BJ (cell line): ENCODE data around the gene DDX24. TPM values are rescaled to one million over a fixed set of nuclear protein-coding genes. Genes with fewer than 3 reads are reported as not detected.
A peak's percentile ranks its signal among the peaks of the same experiment; 100 is the strongest.

ENCODE experiments used
- CTCF ChIA-PET: fragments of 350-600 bp; formaldehyde crosslinking; extraction: SDS; loops from one replicate; lab custom pipeline; 2021; ENCODE audit warnings: antibody characterized with exemption, inconsistent platforms; lab: Yijun Ruan, JAX
- POLR2A ChIA-PET: fragments of 300-600 bp; sonication (Branson Sonifier 250); formaldehyde crosslinking; extraction: SDS; loops from one replicate; lab custom pipeline; 2021; ENCODE audit warnings: antibody characterized with exemption; lab: Charles Lee
- DNase-seq: peaks from one replicate; pipeline ENCODE4 v3.0.0-alpha.2; 2011; ENCODE audit warnings: low read depth
- H3K27me3 ChIP-seq: 2 replicates; pipeline ENCODE4 v1.6.0; 2011; ENCODE audit warnings: low read length; ENCODE audit not compliant: control insufficient read depth, insufficient read depth
- H3K36me3 ChIP-seq: 2 replicates; pipeline ENCODE4 v1.5.1; 2011; ENCODE audit warnings: low read length; ENCODE audit not compliant: control insufficient read depth, insufficient read depth
- H3K4me3 ChIP-seq: 2 replicates; pipeline ENCODE4 v1.5.1; 2011; ENCODE audit warnings: low read depth, mild to moderate bottlenecking, control low read depth, low read length
- CTCF ChIP-seq: IDR thresholded peaks from 2 replicates; pipeline ENCODE4 v1.5.1; 2011; ENCODE audit warnings: low read depth, mild to moderate bottlenecking, control low read depth, inconsistent platforms, low read length, moderate library complexity; ENCODE audit not compliant: insufficient read depth
- polyA plus RNA-seq: library from polyadenylated mRNA; depleted of rRNA; stranded (reverse); fragments of >200 nt; gene quantifications from 2 replicates; pipeline ENCODE4 v1.2.3, GENCODE V29; 2011

The DDX24 gene
- polyA plus RNA-seq, 1 experiment: 147 TPM

- TF ChIP-seq CTCF: peak; percentile 88
- H3K4me3 ChIP-seq: no peak overlapping the region
- POLR2A ChIA-PET: interaction anchor here (0.6 kb wide), 1 partner anchor 11 kb away, joined by 3 read pairs; the partner anchor contains the start of gene OTUB2
Measured at GRCh38 chr14:94036313-94037167, 44.5 kb downstream of the DDX24 start.

GRCh38 chr14:94034886-94035285 lies 46.1 kb downstream of the DDX24 start:
- no peak for DNase-seq
- no peaks in the 10 kb centered on the region; the same call in 1 of the 2 replicates for H3K36me3 ChIP-seq
- no peaks in the 10 kb centered on the region for H3K27me3 ChIP-seq
- ChIA-PET POLR2A (interaction anchor here (0.6 kb wide), 1 partner anchor 110 kb away, joined by 5 read pairs; no protein-coding TSS in a partner anchor), CTCF (interaction anchor here (1.0 to 12.3 kb wide), 8 partner anchors 10 to 146 kb away, joined by 3 to 248 read pairs (median 12); no protein-coding TSS in a partner anchor)
- no peak for TF ChIP-seq CTCF
- H3K4me3 ChIP-seq: no peak overlapping the region

More at GRCh38 chr14:94036313-94037167, 44.5 kb downstream of the DDX24 start:
- no peaks in the 10 kb centered on the region for H3K27me3 ChIP-seq
- no peaks in the 10 kb centered on the region; the same call in none of the 2 replicates for H3K36me3 ChIP-seq
- no peak for DNase-seq
- CTCF ChIA-PET: interaction anchor here (0.6 to 12.3 kb wide), 32 partner anchors 8 to 830 kb away, joined by 3 to 248 read pairs (median 5); partner anchors contain the start of genes GON7, IFI27L2, OTUB2 and PPP4R4

GRCh38 chr14:94031883-94032279 lies 49.1 kb downstream of the DDX24 start:
- no peak for DNase-seq
- CTCF ChIA-PET: interaction anchor here (12.3 kb wide), 1 partner anchor 108 kb away, joined by 248 read pairs; no protein-coding TSS in a partner anchor
- POLR2A ChIA-PET: no interaction called here
- no peak for TF ChIP-seq CTCF
- H3K4me3 ChIP-seq: no peak overlapping the region
- H3K36me3 ChIP-seq: no peaks in the 10 kb centered on the region
- H3K27me3 ChIP-seq: no peaks in the 10 kb centered on the region

GRCh38 chr14:94031161-94031882 lies 49.7 kb downstream of the DDX24 start:
- Histone ChIP-seq H3K27me3 (no peaks in the 10 kb centered on the region), H3K36me3 (no peaks in the 10 kb centered on the region), H3K4me3 (no peak overlapping the region)
- TF ChIP-seq CTCF: no peak
- DNase-seq: no peak
- CTCF ChIA-PET: interaction anchor here (0.5 to 12.3 kb wide), 2 partner anchors 108 to 149 kb away, joined by 6 to 248 read pairs; no protein-coding TSS in a partner anchor
- POLR2A ChIA-PET: no interaction called here
